Measurements from ENCODE around the gene STX8.
A peak's percentile ranks its signal among the peaks of the same experiment; 100 is the strongest.

Gene STX8

DNA sequence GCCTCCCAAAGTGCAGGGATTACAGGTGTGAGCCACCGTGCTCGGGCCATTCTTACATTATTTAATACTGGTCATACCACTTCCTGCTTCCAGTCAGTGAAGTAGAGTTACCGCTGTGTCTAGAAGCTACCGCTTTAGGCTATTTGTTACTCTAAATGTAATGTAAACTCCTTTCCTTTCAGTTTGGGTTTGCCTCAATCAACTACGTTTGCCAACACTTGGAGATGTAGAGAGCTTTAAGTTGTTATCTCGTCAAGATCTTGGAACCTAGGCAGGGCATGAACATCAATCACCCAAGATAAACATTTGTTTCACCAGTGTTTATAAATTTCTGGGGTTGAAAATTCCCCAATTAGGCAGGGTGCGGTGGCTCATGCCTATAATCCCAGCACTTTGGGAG lies 275.9 kb downstream of the STX8 start:
- H2AFZ ChIP-seq (ENCODE audit: low read depth, low read length), result no peak overlapping the region

DNA sequence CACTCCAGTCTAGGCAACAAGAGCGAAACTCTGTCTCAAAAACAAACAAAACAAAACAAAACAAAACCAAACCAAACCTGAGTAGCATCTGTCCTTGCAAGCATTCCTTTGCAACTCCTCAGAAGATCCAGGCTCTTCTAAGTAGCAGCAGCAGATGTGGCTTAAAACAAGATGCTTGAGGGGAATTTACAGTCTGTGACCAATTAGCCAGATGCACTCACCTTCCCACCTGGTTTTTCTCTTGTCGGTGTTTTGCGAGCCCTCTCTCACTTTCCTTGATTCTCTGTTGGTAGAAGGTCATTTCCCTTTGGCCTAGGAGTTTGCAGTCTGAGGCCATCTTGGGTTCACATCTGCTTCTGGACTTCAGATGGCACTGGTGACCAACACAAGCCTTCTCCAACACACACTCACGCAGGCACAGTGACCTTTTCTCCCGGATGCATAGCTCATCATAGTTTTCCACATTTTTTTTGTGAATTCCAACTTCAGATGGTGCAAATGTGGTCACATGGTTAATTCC lies 276.8 kb downstream of the STX8 start:
- Histone ChIP-seq H3K27ac (ENCODE audit: low read length) (no peak overlapping the region), H3K4me3 (ENCODE audit: low read length) (no peak overlapping the region), H4K20me1 (ENCODE audit: insufficient read depth, low read length) (no peaks in the 10 kb centered on the region), H3K36me3 (replicated peaks; ENCODE audit: low read depth, low read length) (no peaks in the 10 kb centered on the region), H3K79me2 (ENCODE audit: low read length) (no peaks in the 10 kb centered on the region), H3K9me3 (ENCODE audit: insufficient read depth, low read length) (no peaks in the 10 kb centered on the region), H3K27me3 (ENCODE audit: low read depth, low read length) (no peaks in the 10 kb centered on the region), H3K4me1 (ENCODE audit: low read length) (peaks cover 12% of the 10 kb centered on the region), H3K9ac (ENCODE audit: low read length) (no peak overlapping the region), H3K4me2 (ENCODE audit: low read length) (no peak overlapping the region), H2AFZ (ENCODE audit: low read depth, low read length) (no peak overlapping the region)
- TF ChIP-seq, protein P1, sequence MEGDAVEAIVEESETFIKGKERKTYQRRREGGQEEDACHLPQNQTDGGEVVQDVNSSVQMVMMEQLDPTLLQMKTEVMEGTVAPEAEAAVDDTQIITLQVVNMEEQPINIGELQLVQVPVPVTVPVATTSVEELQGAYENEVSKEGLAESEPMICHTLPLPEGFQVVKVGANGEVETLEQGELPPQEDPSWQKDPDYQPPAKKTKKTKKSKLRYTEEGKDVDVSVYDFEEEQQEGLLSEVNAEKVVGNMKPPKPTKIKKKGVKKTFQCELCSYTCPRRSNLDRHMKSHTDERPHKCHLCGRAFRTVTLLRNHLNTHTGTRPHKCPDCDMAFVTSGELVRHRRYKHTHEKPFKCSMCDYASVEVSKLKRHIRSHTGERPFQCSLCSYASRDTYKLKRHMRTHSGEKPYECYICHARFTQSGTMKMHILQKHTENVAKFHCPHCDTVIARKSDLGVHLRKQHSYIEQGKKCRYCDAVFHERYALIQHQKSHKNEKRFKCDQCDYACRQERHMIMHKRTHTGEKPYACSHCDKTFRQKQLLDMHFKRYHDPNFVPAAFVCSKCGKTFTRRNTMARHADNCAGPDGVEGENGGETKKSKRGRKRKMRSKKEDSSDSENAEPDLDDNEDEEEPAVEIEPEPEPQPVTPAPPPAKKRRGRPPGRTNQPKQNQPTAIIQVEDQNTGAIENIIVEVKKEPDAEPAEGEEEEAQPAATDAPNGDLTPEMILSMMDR (IDR thresholded peaks at IDR 0.05; ENCODE audit: low read depth, low read length), result no peak
- TF ChIP-seq EZH2phosphoT487 (IDR thresholded peaks at IDR 0.05; ENCODE audit: low read depth), result no peak

More for the DNA sequence above, 275.9 kb downstream of the STX8 start:
- H3K36me3 ChIP-seq (replicated peaks; ENCODE audit: low read depth, low read length), result no peaks in the 10 kb centered on the region
- no peak overlapping the region for H3K9ac ChIP-seq (ENCODE audit: low read length)
- no peak overlapping the region for H3K27ac ChIP-seq (ENCODE audit: low read length)
- no peaks in the 10 kb centered on the region for H4K20me1 ChIP-seq (ENCODE audit: insufficient read depth, low read length)
- no peaks in the 10 kb centered on the region for H3K27me3 ChIP-seq (ENCODE audit: low read depth, low read length)
- H3K4me2 ChIP-seq (ENCODE audit: low read length), result no peak overlapping the region
- no peaks in the 10 kb centered on the region for H3K79me2 ChIP-seq (ENCODE audit: low read length)
- H3K9me3 ChIP-seq (ENCODE audit: insufficient read depth, low read length), result no peaks in the 10 kb centered on the region
- TF ChIP-seq, protein P1 (IDR thresholded peaks at IDR 0.05; ENCODE audit: low read depth, low read length), result no peak
- TF ChIP-seq EZH2phosphoT487 (IDR thresholded peaks at IDR 0.05; ENCODE audit: low read depth), result no peak
- H3K4me1 ChIP-seq (ENCODE audit: low read length), result peaks cover 6% of the 10 kb centered on the region
- H3K4me3 ChIP-seq (ENCODE audit: low read length), result no peak overlapping the region

DNA sequence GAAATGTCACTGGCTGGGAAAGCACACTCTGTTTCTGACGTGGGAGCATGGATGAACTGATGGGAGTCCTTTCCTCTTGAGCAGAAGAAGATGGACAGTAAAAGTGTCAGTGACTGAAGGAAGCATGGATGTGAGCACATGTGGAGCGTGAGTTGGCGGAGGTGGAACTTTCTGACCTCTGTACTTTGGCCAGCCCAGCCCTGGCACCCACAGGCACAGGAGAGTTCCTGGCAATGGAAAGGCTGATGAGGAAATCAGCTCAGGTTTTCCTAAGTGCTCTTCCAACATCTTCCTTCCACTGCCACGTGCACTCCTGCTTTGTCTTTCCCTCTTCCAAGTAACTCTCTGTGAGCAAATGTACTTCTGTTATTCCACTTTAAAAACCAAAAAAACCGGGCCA lies 277.5 kb downstream of the STX8 start:
- TF ChIP-seq EZH2phosphoT487 (IDR thresholded peaks at IDR 0.05; ENCODE audit: low read depth), result no peak
- TF ChIP-seq, protein P1 (IDR thresholded peaks at IDR 0.05; ENCODE audit: low read depth, low read length), result no peak
- no peak overlapping the region for H3K4me3 ChIP-seq (ENCODE audit: low read length)
- H3K4me2 ChIP-seq (ENCODE audit: low read length), result no peak overlapping the region
- H2AFZ ChIP-seq (ENCODE audit: low read depth, low read length), result no peak overlapping the region
- H4K20me1 ChIP-seq (ENCODE audit: insufficient read depth, low read length), result no peaks in the 10 kb centered on the region
- H3K79me2 ChIP-seq (ENCODE audit: low read length), result no peaks in the 10 kb centered on the region
- peaks cover 12% of the 10 kb centered on the region for H3K4me1 ChIP-seq (ENCODE audit: low read length)
- no peaks in the 10 kb centered on the region for H3K27me3 ChIP-seq (ENCODE audit: low read depth, low read length)
- H3K27ac ChIP-seq (ENCODE audit: low read length), result no peak overlapping the region
- no peak overlapping the region for H3K9ac ChIP-seq (ENCODE audit: low read length)
- H3K36me3 ChIP-seq (replicated peaks; ENCODE audit: low read depth, low read length), result no peaks in the 10 kb centered on the region
- H3K9me3 ChIP-seq (ENCODE audit: insufficient read depth, low read length), result no peaks in the 10 kb centered on the region

DNA sequence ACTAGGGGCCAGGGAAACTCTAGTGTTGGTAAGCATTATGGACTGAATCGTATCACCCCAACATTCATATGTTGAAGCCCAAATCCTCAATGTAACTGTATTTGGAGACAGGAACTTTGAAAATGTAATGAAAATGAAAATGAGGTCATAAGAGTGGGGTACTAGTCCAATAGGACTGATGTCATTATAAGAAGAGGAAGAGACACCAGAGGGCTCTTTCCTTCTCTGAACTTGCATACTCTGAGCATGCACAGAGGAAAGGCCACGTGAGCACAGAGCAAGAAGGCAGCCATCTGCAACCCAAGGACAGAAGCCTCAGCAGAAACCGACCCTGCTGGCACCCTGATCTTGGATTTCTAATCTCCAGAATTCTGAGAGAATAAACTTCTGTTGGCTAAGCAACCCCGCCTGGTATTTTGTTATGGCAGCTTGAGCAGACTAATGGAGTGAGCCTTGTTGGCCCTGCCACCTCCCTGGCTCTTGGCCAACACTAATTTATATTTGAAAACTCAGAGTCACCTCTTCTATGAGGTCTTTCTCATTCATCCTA lies 280.9 kb downstream of the STX8 start:
- Histone ChIP-seq H3K79me2 (ENCODE audit: low read length) (no peaks in the 10 kb centered on the region), H4K20me1 (ENCODE audit: insufficient read depth, low read length) (no peaks in the 10 kb centered on the region), H2AFZ (ENCODE audit: low read depth, low read length) (no peak overlapping the region), H3K4me2 (ENCODE audit: low read length) (peak overlapping the region; percentile 24; the same call in 1 of the 2 replicates), H3K27me3 (ENCODE audit: low read depth, low read length) (no peaks in the 10 kb centered on the region), H3K27ac (ENCODE audit: low read length) (peak overlapping the region; percentile 14; the same call in 1 of the 2 replicates), H3K36me3 (replicated peaks; ENCODE audit: low read depth, low read length) (no peaks in the 10 kb centered on the region), H3K4me3 (ENCODE audit: low read length) (no peak overlapping the region), H3K9ac (ENCODE audit: low read length) (no peak overlapping the region; the same call in 1 of the 2 replicates), H3K9me3 (ENCODE audit: insufficient read depth, low read length) (no peaks in the 10 kb centered on the region), H3K4me1 (ENCODE audit: low read length) (peaks cover 33% of the 10 kb centered on the region)
- TF ChIP-seq EZH2phosphoT487 (IDR thresholded peaks at IDR 0.05; ENCODE audit: low read depth), result no peak
- TF ChIP-seq, protein P1 (IDR thresholded peaks at IDR 0.05; ENCODE audit: low read depth, low read length), result no peak
